Peyer's patch (tissue), 4 donors: ENCODE results near the gene FHOD3.

ENCODE experiments used
- POLR2A ChIP-seq, 2 donors: fragments of 450-650 bp; IDR thresholded peaks; one replicate each; pipeline ENCODE4 v1.5.1; 2017; ENCODE audit warnings: antibody characterized with exemption in 2 of 2, mild to moderate bottlenecking in 2 of 2, moderate library complexity in 2 of 2
- TF ChIP-seq, protein P1 (sequence below), 6 experiments: fragments of 450-650 bp in 4 of 6; fragments of 200-600 bp in 2 of 6; sonication (generic) in 1 of 6; IDR thresholded peaks; one replicate each; pipeline ENCODE4 v1.5.1; 2017 to 2019; ENCODE audit warnings: antibody characterized with exemption in 6 of 6, mild to moderate bottlenecking in 3 of 6, moderate library complexity in 1 of 6

DNA sequence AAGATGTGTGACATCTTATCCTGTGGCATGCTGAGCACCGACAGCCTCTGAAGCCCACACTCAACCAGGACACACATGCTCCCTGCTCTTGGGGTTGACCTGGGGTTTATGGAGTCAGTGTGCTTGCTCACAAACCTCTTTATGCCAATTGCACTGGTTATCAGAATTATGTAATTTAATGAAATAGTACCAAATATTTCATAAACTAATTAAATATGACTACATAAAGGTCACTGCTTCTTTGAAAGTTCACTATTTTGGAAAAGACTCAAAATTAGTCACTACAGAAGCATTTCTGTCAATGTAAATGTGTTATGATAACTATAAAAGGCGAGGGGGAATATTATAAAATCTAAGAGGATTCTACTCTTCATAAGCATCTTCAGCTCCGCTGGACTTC is 76.7 kb downstream of the FHOD3 start:
- TF ChIP-seq POLR2A (IDR thresholded peaks at IDR 0.05) = no peak
- TF ChIP-seq, protein P1, sequence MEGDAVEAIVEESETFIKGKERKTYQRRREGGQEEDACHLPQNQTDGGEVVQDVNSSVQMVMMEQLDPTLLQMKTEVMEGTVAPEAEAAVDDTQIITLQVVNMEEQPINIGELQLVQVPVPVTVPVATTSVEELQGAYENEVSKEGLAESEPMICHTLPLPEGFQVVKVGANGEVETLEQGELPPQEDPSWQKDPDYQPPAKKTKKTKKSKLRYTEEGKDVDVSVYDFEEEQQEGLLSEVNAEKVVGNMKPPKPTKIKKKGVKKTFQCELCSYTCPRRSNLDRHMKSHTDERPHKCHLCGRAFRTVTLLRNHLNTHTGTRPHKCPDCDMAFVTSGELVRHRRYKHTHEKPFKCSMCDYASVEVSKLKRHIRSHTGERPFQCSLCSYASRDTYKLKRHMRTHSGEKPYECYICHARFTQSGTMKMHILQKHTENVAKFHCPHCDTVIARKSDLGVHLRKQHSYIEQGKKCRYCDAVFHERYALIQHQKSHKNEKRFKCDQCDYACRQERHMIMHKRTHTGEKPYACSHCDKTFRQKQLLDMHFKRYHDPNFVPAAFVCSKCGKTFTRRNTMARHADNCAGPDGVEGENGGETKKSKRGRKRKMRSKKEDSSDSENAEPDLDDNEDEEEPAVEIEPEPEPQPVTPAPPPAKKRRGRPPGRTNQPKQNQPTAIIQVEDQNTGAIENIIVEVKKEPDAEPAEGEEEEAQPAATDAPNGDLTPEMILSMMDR (IDR thresholded peaks at IDR 0.05) = no peak
